Measurements from ENCODE around the gene ZNF512B.
"Not testable (repeated sequence)": the region's sequence is repeated elsewhere in the genome, so short reads cannot be mapped to it uniquely, and the experiment has no call there.

Gene ZNF512B

GRCh38 chr20:63962426-63963347 is 7.0 kb downstream of the ZNF512B start:
- no peak for DNase-seq

GRCh38 chr20:63961664-63962425 is 7.9 kb downstream of the ZNF512B start:
- DNase-seq = no peak

GRCh38 chr20:63960654-63961621 is 8.8 kb downstream of the ZNF512B start:
- not testable (repeated sequence) for DNase-seq

GRCh38 chr20:63959699-63960075 is 10.0 kb downstream of the ZNF512B start:
- DNase-seq = no peak

GRCh38 chr20:63958964-63959698 is 10.6 kb downstream of the ZNF512B start:
- no peak for DNase-seq

GRCh38 chr20:63958471-63958870 is 11.3 kb downstream of the ZNF512B start:
- DNase-seq = no peak

GRCh38 chr20:63957690-63958441 is 11.9 kb downstream of the ZNF512B start:
- DNase-seq = no peak

GRCh38 chr20:63957004-63957689 is 12.6 kb downstream of the ZNF512B start:
- DNase-seq = peak; percentile 63

- DNase-seq = no peak
Measured at GRCh38 chr20:63956664-63957003, 13.1 kb downstream of the ZNF512B start.

GRCh38 chr20:63955827-63956663 is 13.7 kb downstream of the ZNF512B start, which contains the start of gene UCKL1:
TSS of gene UCKL1 (minus strand) at chr20:63956416. CDS start at chr20:63956372, 44 bp downstream.
- peak; percentile 95 for DNase-seq

- DNase-seq = peak; percentile 66
Measured at GRCh38 chr20:63955281-63955826, 14.4 kb downstream of the ZNF512B start.

- DNase-seq = no peak
Measured at GRCh38 chr20:63953764-63954429, 15.8 kb downstream of the ZNF512B start.

- DNase-seq = no peak
Measured at GRCh38 chr20:63952769-63953168, 17.0 kb downstream of the ZNF512B start.

GRCh38 chr20:63952210-63952535 is 17.6 kb downstream of the ZNF512B start:
- DNase-seq = no peak

- DNase-seq = no peak
Measured at GRCh38 chr20:63951398-63952209, 18.1 kb downstream of the ZNF512B start.

- DNase-seq = no peak
Measured at GRCh38 chr20:63950701-63951397, 18.9 kb downstream of the ZNF512B start.

All from right kidney (tissue), 1 donor.